Measurements from ENCODE around the gene FGF6.

DNA sequence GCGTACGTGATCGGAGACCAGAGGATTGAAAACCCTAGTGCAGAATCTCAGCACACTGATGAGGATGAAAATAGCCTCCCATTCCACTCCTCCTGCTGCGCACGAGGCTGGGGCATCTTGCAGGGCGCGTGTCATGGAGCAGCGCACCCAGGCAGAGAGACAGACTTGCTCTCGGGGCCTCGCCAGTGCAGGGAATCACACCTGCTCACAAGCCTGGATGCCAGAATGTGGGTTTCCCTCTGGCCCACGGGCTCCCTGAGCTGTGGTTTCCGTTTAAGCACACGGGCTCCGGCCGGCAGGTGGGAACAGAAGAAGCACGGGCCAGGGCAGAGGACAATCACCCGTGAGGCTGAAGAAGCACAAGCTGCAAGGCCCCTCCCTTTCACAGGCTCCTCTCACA is 2.0 kb downstream of the FGF6 start:
- TF ChIP-seq, protein P1, sequence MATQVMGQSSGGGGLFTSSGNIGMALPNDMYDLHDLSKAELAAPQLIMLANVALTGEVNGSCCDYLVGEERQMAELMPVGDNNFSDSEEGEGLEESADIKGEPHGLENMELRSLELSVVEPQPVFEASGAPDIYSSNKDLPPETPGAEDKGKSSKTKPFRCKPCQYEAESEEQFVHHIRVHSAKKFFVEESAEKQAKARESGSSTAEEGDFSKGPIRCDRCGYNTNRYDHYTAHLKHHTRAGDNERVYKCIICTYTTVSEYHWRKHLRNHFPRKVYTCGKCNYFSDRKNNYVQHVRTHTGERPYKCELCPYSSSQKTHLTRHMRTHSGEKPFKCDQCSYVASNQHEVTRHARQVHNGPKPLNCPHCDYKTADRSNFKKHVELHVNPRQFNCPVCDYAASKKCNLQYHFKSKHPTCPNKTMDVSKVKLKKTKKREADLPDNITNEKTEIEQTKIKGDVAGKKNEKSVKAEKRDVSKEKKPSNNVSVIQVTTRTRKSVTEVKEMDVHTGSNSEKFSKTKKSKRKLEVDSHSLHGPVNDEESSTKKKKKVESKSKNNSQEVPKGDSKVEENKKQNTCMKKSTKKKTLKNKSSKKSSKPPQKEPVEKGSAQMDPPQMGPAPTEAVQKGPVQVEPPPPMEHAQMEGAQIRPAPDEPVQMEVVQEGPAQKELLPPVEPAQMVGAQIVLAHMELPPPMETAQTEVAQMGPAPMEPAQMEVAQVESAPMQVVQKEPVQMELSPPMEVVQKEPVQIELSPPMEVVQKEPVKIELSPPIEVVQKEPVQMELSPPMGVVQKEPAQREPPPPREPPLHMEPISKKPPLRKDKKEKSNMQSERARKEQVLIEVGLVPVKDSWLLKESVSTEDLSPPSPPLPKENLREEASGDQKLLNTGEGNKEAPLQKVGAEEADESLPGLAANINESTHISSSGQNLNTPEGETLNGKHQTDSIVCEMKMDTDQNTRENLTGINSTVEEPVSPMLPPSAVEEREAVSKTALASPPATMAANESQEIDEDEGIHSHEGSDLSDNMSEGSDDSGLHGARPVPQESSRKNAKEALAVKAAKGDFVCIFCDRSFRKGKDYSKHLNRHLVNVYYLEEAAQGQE (IDR thresholded peaks at IDR 0.05; ENCODE audit: insufficient replicate concordance, low read depth): no peak
- TF ChIP-seq, protein P2, sequence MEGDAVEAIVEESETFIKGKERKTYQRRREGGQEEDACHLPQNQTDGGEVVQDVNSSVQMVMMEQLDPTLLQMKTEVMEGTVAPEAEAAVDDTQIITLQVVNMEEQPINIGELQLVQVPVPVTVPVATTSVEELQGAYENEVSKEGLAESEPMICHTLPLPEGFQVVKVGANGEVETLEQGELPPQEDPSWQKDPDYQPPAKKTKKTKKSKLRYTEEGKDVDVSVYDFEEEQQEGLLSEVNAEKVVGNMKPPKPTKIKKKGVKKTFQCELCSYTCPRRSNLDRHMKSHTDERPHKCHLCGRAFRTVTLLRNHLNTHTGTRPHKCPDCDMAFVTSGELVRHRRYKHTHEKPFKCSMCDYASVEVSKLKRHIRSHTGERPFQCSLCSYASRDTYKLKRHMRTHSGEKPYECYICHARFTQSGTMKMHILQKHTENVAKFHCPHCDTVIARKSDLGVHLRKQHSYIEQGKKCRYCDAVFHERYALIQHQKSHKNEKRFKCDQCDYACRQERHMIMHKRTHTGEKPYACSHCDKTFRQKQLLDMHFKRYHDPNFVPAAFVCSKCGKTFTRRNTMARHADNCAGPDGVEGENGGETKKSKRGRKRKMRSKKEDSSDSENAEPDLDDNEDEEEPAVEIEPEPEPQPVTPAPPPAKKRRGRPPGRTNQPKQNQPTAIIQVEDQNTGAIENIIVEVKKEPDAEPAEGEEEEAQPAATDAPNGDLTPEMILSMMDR (IDR thresholded peaks at IDR 0.05; ENCODE audit: insufficient read depth, low read length): no peak
- TF ChIP-seq POLR2AphosphoS5 (IDR thresholded peaks at IDR 0.05; ENCODE audit: low read depth): no peak
